ENCODE measurements around the gene CNGA1.

GRCh38 chr4:48016141-48017107 lies at the start of gene CNGA1, which contains the start of gene NIPAL1:
- no peak for TF ChIP-seq CTCF (IDR thresholded peaks at IDR 0.05; ENCODE audit: borderline replicate concordance, extremely low read depth, low read length, poor library complexity, severe bottlenecking)
- no peak for TF ChIP-seq EZH2 (IDR thresholded peaks at IDR 0.05; ENCODE audit: borderline replicate concordance, low read depth, low read length, severe bottlenecking)
